NT2/D1 (cell line): ENCODE measurements around the gene TEC.

Source experiments
- SUZ12 ChIP-seq: IDR thresholded peaks from 2 replicates; pipeline ENCODE4 v1.6.1; 2011; ENCODE audit not compliant: insufficient read length, insufficient read depth; ENCODE audit errors: extremely low read depth
- YY1 ChIP-seq: IDR thresholded peaks from 2 replicates; pipeline ENCODE4 v1.6.1; 2011; ENCODE audit not compliant: insufficient read length, insufficient read depth
- ZNF274 ChIP-seq: IDR thresholded peaks from 2 replicates; pipeline ENCODE4 v1.6.1; 2011; ENCODE audit warnings: mild to moderate bottlenecking, low read depth, low read length

GRCh38 chr4:48116582-48116981, 153.1 kb downstream of the TEC start:
- TF ChIP-seq YY1 (no peak), ZNF274 (no peak), SUZ12 (no peak)
